ENCODE data around the gene ADAMTS9. TPM values are rescaled to one million over a fixed set of nuclear protein-coding genes. Genes with fewer than 3 reads are reported as not detected.
A peak's percentile ranks its signal among the peaks of the same experiment; 100 is the strongest.

Gene ADAMTS9
- total RNA-seq, 1 experiment from 2014 or later, result 1.2 TPM

DNA sequence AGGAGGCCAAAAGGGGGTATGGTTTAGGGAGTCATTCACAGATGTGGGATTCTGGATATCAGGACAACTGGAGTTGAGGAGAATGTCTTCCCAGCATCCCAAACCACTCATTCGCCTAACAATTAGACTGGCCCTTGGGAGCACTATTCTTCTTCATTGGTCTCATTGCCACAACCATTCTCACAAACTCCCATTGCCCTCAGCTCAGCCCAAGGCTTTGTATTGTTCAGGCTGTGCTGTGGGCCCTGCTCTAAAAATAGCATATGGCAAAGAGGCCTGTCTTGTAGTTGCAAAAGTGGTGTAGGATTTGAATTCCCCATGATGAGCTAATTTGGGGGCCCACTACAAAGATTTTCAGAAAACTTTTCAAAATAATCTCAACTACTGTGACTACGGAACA, 6.3 kb upstream of the ADAMTS9 start:
- H3K9me3 ChIP-seq (ENCODE audit: insufficient read depth, low read depth), result no peaks in the 10 kb centered on the region
- no peaks in the 10 kb centered on the region for H3K36me3 ChIP-seq (ENCODE audit: low read depth)
- no peaks in the 10 kb centered on the region for H3K27me3 ChIP-seq (ENCODE audit: insufficient read depth, low read depth)
- no peaks in the 10 kb centered on the region; the same call in 1 of the 2 replicates for H3K9me2 ChIP-seq (ENCODE audit: insufficient read depth)
- ChIA-PET CTCF (no interaction called here), POLR2A (ENCODE audit: unreplicated experiment) (no interaction called here)
- intact Hi-C loops (cut with micrococcal nuclease; ENCODE audit: unreplicated experiment), result no loop called here
- no peaks in the 10 kb centered on the region for H3K79me2 ChIP-seq (ENCODE audit: low read depth)
- TF ChIP-seq, protein P1, sequence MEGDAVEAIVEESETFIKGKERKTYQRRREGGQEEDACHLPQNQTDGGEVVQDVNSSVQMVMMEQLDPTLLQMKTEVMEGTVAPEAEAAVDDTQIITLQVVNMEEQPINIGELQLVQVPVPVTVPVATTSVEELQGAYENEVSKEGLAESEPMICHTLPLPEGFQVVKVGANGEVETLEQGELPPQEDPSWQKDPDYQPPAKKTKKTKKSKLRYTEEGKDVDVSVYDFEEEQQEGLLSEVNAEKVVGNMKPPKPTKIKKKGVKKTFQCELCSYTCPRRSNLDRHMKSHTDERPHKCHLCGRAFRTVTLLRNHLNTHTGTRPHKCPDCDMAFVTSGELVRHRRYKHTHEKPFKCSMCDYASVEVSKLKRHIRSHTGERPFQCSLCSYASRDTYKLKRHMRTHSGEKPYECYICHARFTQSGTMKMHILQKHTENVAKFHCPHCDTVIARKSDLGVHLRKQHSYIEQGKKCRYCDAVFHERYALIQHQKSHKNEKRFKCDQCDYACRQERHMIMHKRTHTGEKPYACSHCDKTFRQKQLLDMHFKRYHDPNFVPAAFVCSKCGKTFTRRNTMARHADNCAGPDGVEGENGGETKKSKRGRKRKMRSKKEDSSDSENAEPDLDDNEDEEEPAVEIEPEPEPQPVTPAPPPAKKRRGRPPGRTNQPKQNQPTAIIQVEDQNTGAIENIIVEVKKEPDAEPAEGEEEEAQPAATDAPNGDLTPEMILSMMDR (conservative IDR thresholded peaks at IDR 0.05), result no peak
- TF ChIP-seq EZH2 (IDR thresholded peaks at IDR 0.05; ENCODE audit: low read depth), result no peak
- no peaks in the 10 kb centered on the region for H3F3A ChIP-seq (ENCODE audit: insufficient read depth, low read depth)
- BruUV-seq (replicated peaks), result no TSS peak
- H3K4me2 ChIP-seq, result no peak overlapping the region
- no peak overlapping the region for H3K27ac ChIP-seq
- no peak overlapping the region for H3K4me3 ChIP-seq
- peaks cover 18% of the 10 kb centered on the region for H3K4me1 ChIP-seq (replicated peaks; ENCODE audit: insufficient read depth)
- H2AFZ ChIP-seq, result no peak overlapping the region
- DNase-seq, result no peak
- H4K20me1 ChIP-seq (ENCODE audit: insufficient read depth), result no peaks in the 10 kb centered on the region

DNA sequence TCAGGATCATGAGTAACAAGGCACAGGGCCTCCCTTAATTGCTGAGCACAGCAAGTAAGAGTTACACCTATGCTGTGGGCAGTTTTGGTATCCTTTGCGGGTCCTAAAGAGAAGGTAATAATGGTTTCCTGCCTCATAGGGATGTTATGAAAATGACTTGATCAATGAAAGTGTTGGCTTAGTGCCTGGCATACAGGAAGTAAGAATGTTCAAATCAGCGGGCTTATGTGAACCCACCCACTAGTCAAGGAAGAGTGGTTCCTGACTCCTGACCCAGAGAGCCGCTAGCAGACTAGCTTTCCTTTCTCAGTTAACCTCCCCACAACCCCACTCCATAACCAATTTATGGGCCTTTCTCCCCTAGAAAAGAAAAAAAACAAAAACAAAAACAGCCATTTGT, 5.2 kb upstream of the ADAMTS9 start:
- ChIA-PET POLR2A (ENCODE audit: unreplicated experiment) (no interaction called here), CTCF (no interaction called here)
- Histone ChIP-seq H3K27ac (no peak overlapping the region), H3K4me1 (replicated peaks; ENCODE audit: insufficient read depth) (peaks cover 20% of the 10 kb centered on the region), H3F3A (ENCODE audit: insufficient read depth, low read depth) (peaks cover 4% of the 10 kb centered on the region; the same call in 1 of the 2 replicates), H3K4me3 (no peak overlapping the region), H3K27me3 (ENCODE audit: insufficient read depth, low read depth) (no peaks in the 10 kb centered on the region), H3K9me2 (ENCODE audit: insufficient read depth) (no peaks in the 10 kb centered on the region; the same call in 1 of the 2 replicates), H3K4me2 (no peak overlapping the region), H2AFZ (no peak overlapping the region), H4K20me1 (ENCODE audit: insufficient read depth) (no peaks in the 10 kb centered on the region), H3K36me3 (ENCODE audit: low read depth) (no peaks in the 10 kb centered on the region), H3K9me3 (ENCODE audit: insufficient read depth, low read depth) (no peaks in the 10 kb centered on the region), H3K79me2 (ENCODE audit: low read depth) (no peaks in the 10 kb centered on the region)
- no TSS peak for BruUV-seq (replicated peaks)
- TF ChIP-seq EZH2 (IDR thresholded peaks at IDR 0.05; ENCODE audit: low read depth), result no peak
- TF ChIP-seq, protein P1 (conservative IDR thresholded peaks at IDR 0.05), result no peak
- DNase-seq, result no peak
- intact Hi-C loops (cut with micrococcal nuclease; ENCODE audit: unreplicated experiment), result no loop called here

DNA sequence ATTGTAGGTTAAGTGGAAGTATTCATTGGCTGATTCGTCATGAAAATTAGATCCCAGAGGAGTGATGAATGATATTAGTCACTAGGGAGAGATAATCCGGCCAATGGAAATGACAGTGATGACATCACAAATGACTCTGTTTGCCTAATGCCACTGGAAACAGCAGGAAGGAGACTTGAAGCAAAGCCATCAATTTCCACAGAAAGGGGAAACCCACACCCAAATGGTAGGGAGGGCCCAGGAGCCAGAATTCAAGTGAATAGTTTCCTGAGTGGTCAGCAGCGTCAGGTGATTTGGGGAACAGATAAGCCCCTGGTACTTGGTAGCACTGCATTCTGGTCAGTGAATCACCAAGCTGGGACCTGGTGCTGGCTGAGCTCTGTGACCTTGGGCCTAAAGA, 3.3 kb upstream of the ADAMTS9 start:
- Histone ChIP-seq H4K20me1 (ENCODE audit: insufficient read depth) (no peaks in the 10 kb centered on the region), H3K4me3 (no peak overlapping the region), H3K9me2 (ENCODE audit: insufficient read depth) (no peaks in the 10 kb centered on the region; the same call in 1 of the 2 replicates), H3K36me3 (ENCODE audit: low read depth) (no peaks in the 10 kb centered on the region), H2AFZ (no peak overlapping the region), H3K27ac (no peak overlapping the region), H3K27me3 (ENCODE audit: insufficient read depth, low read depth) (no peaks in the 10 kb centered on the region), H3F3A (ENCODE audit: insufficient read depth, low read depth) (peaks cover 14% of the 10 kb centered on the region), H3K4me2 (0 out of 2 replicates have a peak overlapping the region, but pooled peaks have one; percentile 10), H3K4me1 (replicated peaks; ENCODE audit: insufficient read depth) (peaks cover 20% of the 10 kb centered on the region), H3K9me3 (ENCODE audit: insufficient read depth, low read depth) (no peaks in the 10 kb centered on the region), H3K79me2 (ENCODE audit: low read depth) (no peaks in the 10 kb centered on the region)
- BruUV-seq (replicated peaks), result no TSS peak
- intact Hi-C loops (cut with micrococcal nuclease; ENCODE audit: unreplicated experiment), result no loop called here
- CTCF ChIA-PET, result no interaction called here
- TF ChIP-seq, protein P1 (conservative IDR thresholded peaks at IDR 0.05), result no peak
- POLR2A ChIA-PET (ENCODE audit: unreplicated experiment), result no interaction called here
- DNase-seq, result peak; percentile 20 to 60

All from PC-9 (cell line).